HCT116 (cell line): ENCODE results near the gene BABAM2. TPM values are rescaled to one million over a fixed set of nuclear protein-coding genes. Genes with fewer than 3 reads are reported as not detected.

Experiments used
- ATAC-seq: fragments of 200-7000 bp; cut with Tn5 transposase; 2 replicates; pipeline ENCODE4 v1.9.1; 2020; ENCODE audit warnings: mild to moderate bottlenecking, moderate library complexity
- BruUV-seq: library from RNA; stranded (reverse); fragments of 400-500 nt; replicated peaks from 2 replicates; lab custom pipeline; 2021; lab: Mats Ljungman, UMichigan
- CTCF ChIA-PET: fragments of 300-600 bp; sonication (Branson Sonifier 250); formaldehyde crosslinking; loops from one replicate; lab custom pipeline; 2021; ENCODE audit warnings: antibody characterized with exemption; lab: Charles Lee
- POLR2A ChIA-PET: fragments of 300-600, 350-600 bp; sonication (Branson Sonifier 250); formaldehyde crosslinking; loops from one replicate; lab custom pipeline; 2021; ENCODE audit warnings: antibody characterized with exemption; lab: Charles Lee
- RAD21 ChIA-PET, 2 experiments: fragments of 300-600 bp; sonication (Branson Sonifier 250); formaldehyde crosslinking; loops; one replicate each; lab custom pipeline; 2023; ENCODE audit warnings: low total read pairs in 2 of 2; ENCODE audit not compliant: uncharacterized antibody in 2 of 2, unreplicated experiment in 2 of 2, low non-redundant PET in 1 of 2; lab: Charles Lee
- DNase-seq: peaks from one replicate; pipeline ENCODE4 v3.0.0-alpha.2; 2010; ENCODE audit warnings: low read depth, low spot score
- H2AFZ ChIP-seq: fragments of 200-600 bp; shearing (Covaris generic), sonication (generic); 2 replicates; pipeline ENCODE4 v1.6.1; 2017; ENCODE audit warnings: low read depth, mixed run types, mixed read lengths, antibody characterized with exemption, low read length; ENCODE audit not compliant: poor library complexity, severe bottlenecking
- H3K27ac ChIP-seq: 2 replicates; pipeline ENCODE4 v1.5.1; 2012; ENCODE audit warnings: low read depth, low read length
- H3K27me3 ChIP-seq: fragments of 200-600 bp; sonication (generic); 2 replicates; pipeline ENCODE4 v1.6.1; 2016; ENCODE audit warnings: mixed run types, low read length, mixed read lengths; ENCODE audit not compliant: insufficient read depth
- H3K36me3 ChIP-seq, 2 experiments: fragments of 200-500 bp in 1 of 2; fragments of 200-600 bp in 1 of 2; sonication (Bioruptor generic) in 1 of 2; sonication (generic) in 1 of 2; 2 replicates each; pipeline versions ENCODE4 v1.5.1 to v1.6.1; 2014 to 2016; ENCODE audit warnings: low read length in 2 of 2, inconsistent platforms in 1 of 2, mixed read lengths in 1 of 2, mixed run types in 1 of 2; ENCODE audit not compliant: insufficient read depth in 2 of 2, control insufficient read depth in 1 of 2
- H3K4me1 ChIP-seq, 2 experiments: fragments of 200-600 bp in 1 of 2; sonication (generic) in 1 of 2; 2 replicates each; pipeline versions ENCODE4 v1.5.1 to v1.6.1; 2012 to 2017; ENCODE audit warnings: low read length in 2 of 2, inconsistent platforms in 1 of 2, mild to moderate bottlenecking in 1 of 2, mixed read lengths in 1 of 2, mixed run types in 1 of 2, moderate library complexity in 1 of 2; ENCODE audit not compliant: insufficient read depth in 2 of 2, control insufficient read depth in 1 of 2
- H3K4me2 ChIP-seq: fragments of 200-600 bp; sonication (generic); 2 replicates; pipeline ENCODE4 v1.6.1; 2017; ENCODE audit warnings: mixed run types, low read length, mixed read lengths
- H3K4me3 ChIP-seq, 2 experiments: fragments of 200-600 bp in 1 of 2; sonication (generic) in 1 of 2; replicated peaks in 1 of 2; 2 replicates each; pipeline ENCODE4 v1.5.1; 2011 to 2016; ENCODE audit warnings: low read length in 2 of 2, control low read depth in 1 of 2, low read depth in 1 of 2, mild to moderate bottlenecking in 1 of 2, mixed read lengths in 1 of 2, mixed run types in 1 of 2
- H3K79me2 ChIP-seq: fragments of 200-600 bp; sonication (generic); 2 replicates; pipeline ENCODE4 v1.6.1; 2017; ENCODE audit warnings: mild to moderate bottlenecking, mixed run types, low read length, moderate library complexity, mixed read lengths; ENCODE audit not compliant: insufficient read depth
- H3K9ac ChIP-seq: fragments of 200-600 bp; sonication (generic); 2 replicates; pipeline ENCODE4 v1.6.1; 2016; ENCODE audit warnings: low read length, mixed read lengths
- H3K9me2 ChIP-seq: fragments of 200-600 bp; sonication (generic), shearing (Covaris generic); 2 replicates; pipeline ENCODE4 v1.6.1; 2017; ENCODE audit warnings: mixed run types, mild to moderate bottlenecking, moderate library complexity; ENCODE audit not compliant: insufficient read depth
- H3K9me3 ChIP-seq, 2 experiments: fragments of 200-500 bp in 1 of 2; fragments of 200-600 bp in 1 of 2; sonication (Bioruptor generic) in 1 of 2; sonication (generic) in 1 of 2; 2 replicates each; pipeline ENCODE4 v1.6.1; 2014 to 2017; ENCODE audit warnings: low read length in 2 of 2, mixed read lengths in 2 of 2, inconsistent platforms in 1 of 2, low read depth in 1 of 2, mild to moderate bottlenecking in 1 of 2, mixed run types in 1 of 2, moderate library complexity in 1 of 2; ENCODE audit not compliant: control insufficient read depth in 1 of 2, insufficient read depth in 1 of 2
- H4K20me1 ChIP-seq: fragments of 200-600 bp; sonication (generic), shearing (Covaris generic); 2 replicates; pipeline ENCODE4 v1.6.1; 2017; ENCODE audit warnings: mixed run types, mild to moderate bottlenecking, moderate library complexity; ENCODE audit not compliant: insufficient read depth
- ATF3 ChIP-seq: IDR thresholded peaks from 2 replicates; pipeline ENCODE4 v1.6.1; 2012
- CBX3 ChIP-seq: IDR thresholded peaks from 2 replicates; pipeline ENCODE4 v1.6.1; 2012; ENCODE audit warnings: low read depth
- CEBPB ChIP-seq: IDR thresholded peaks from 2 replicates; pipeline ENCODE4 v1.6.1; 2012; ENCODE audit warnings: low read depth
- ELF1 ChIP-seq: IDR thresholded peaks from 2 replicates; pipeline ENCODE4 v1.6.1; 2012; ENCODE audit warnings: low read depth, borderline replicate concordance
- EZH2phosphoT487 ChIP-seq: fragments of 200-600 bp; IDR thresholded peaks from 2 replicates; pipeline ENCODE4 v1.6.1; 2018; ENCODE audit warnings: antibody characterized with exemption, borderline replicate concordance
- FOSL1 ChIP-seq: IDR thresholded peaks from 2 replicates; pipeline ENCODE4 v1.6.1; 2012; ENCODE audit warnings: low read depth
- MAX ChIP-seq: IDR thresholded peaks from 2 replicates; pipeline ENCODE4 v1.6.1; 2012
- POLR2A ChIP-seq: IDR thresholded peaks from 2 replicates; pipeline ENCODE4 v1.7.0; 2011; ENCODE audit warnings: borderline replicate concordance; ENCODE audit not compliant: insufficient read depth, insufficient read length; ENCODE audit errors: extremely low read depth
- RAD21 ChIP-seq: IDR thresholded peaks from 2 replicates; pipeline ENCODE4 v1.6.1; 2012; ENCODE audit warnings: low read depth, mild to moderate bottlenecking
- REST ChIP-seq: IDR thresholded peaks from 2 replicates; pipeline ENCODE4 v1.6.1; 2012; ENCODE audit warnings: low read depth
- SIN3A ChIP-seq: IDR thresholded peaks from 2 replicates; pipeline ENCODE4 v1.6.1; 2012; ENCODE audit warnings: low read depth
- SP1 ChIP-seq: IDR thresholded peaks from 2 replicates; pipeline ENCODE4 v1.6.1; 2012; ENCODE audit warnings: low read depth
- SRF ChIP-seq: IDR thresholded peaks from 2 replicates; pipeline ENCODE4 v1.6.1; 2012; ENCODE audit warnings: low read depth
- YY1 ChIP-seq: IDR thresholded peaks from 2 replicates; pipeline ENCODE4 v1.6.1; 2011; ENCODE audit warnings: low read length, low read depth, moderate library complexity, mild to moderate bottlenecking; ENCODE audit not compliant: insufficient replicate concordance; ENCODE audit errors: extremely low read depth
- ZFX ChIP-seq: fragments of 450-650 bp; IDR thresholded peaks from 2 replicates; pipeline ENCODE4 v1.6.1; 2017
- ZNF274 ChIP-seq: fragments of 200-500 bp; sonication (Bioruptor generic); IDR thresholded peaks from 2 replicates; pipeline ENCODE4 v1.6.1; 2014; ENCODE audit warnings: mild to moderate bottlenecking, low read depth, low read length, inconsistent platforms
- intact Hi-C: fragments of 100-400 bp; cut with micrococcal nuclease; formaldehyde crosslinking; loops from 2 replicates; pipeline ENCODE4 v1.10.0; 2022
- total RNA-seq: library from RNA; stranded (reverse); gene quantifications from one replicate; pipeline ENCODE4 v1.2.1, GENCODE V29; 2021; ENCODE audit not compliant: unreplicated experiment

Gene BABAM2
- total RNA-seq, 1 experiment from 2014 or later, result 23.8 TPM

- H3K9me2 ChIP-seq, result no peaks in the 10 kb centered on the region
- H2AFZ ChIP-seq, result no peak overlapping the region
- ChIA-PET RAD21 (no interaction called here), POLR2A (no interaction called here), CTCF (no interaction called here)
- no peak overlapping the region for H3K27ac ChIP-seq
- no TSS peak for BruUV-seq
- H4K20me1 ChIP-seq, result 0 out of 2 replicates have a peak, but pooled peaks cover 5% of the 10 kb centered on the region
- TF ChIP-seq CBX3, result no peak
- TF ChIP-seq SP1, result no peak
- no peak for TF ChIP-seq ATF3
- no peak for TF ChIP-seq POLR2A
- no peak for TF ChIP-seq SIN3A
- peak; percentile 38; the same call in 1 of the 2 replicates for TF ChIP-seq SRF
- TF ChIP-seq REST, result no peak
- TF ChIP-seq RAD21, result no peak
- no peaks in the 10 kb centered on the region for H3K36me3 ChIP-seq
- H3K9ac ChIP-seq, result no peak overlapping the region
- H3K27me3 ChIP-seq, result no peaks in the 10 kb centered on the region
- H3K4me3 ChIP-seq, result no peak overlapping the region
- no peaks in the 10 kb centered on the region for H3K9me3 ChIP-seq
- no peaks in the 10 kb centered on the region for H3K79me2 ChIP-seq
- DNase-seq, result no peak
- H3K4me1 ChIP-seq, result no peaks in the 10 kb centered on the region
- intact Hi-C loops, result no loop called here
- no peak for ATAC-seq
- H3K4me2 ChIP-seq, result no peak overlapping the region
These were observed 190.4 kb downstream of the BABAM2 start for GRCh38 chr2:28080911-28081310.

GRCh38 chr2:28082131-28082530 lies 191.6 kb downstream of the BABAM2 start:
- no peak overlapping the region for H2AFZ ChIP-seq
- ChIA-PET CTCF (no interaction called here), RAD21 (no interaction called here), POLR2A (no interaction called here)
- H4K20me1 ChIP-seq, result 0 out of 2 replicates have a peak, but pooled peaks cover 5% of the 10 kb centered on the region
- DNase-seq (no peak), ATAC-seq (no peak)
- intact Hi-C loops, result no loop called here
- no peak overlapping the region for H3K9ac ChIP-seq
- H3K9me3 ChIP-seq, result no peaks in the 10 kb centered on the region
- H3K27ac ChIP-seq, result no peak overlapping the region
- H3K4me3 ChIP-seq, result no peak overlapping the region
- no TSS peak for BruUV-seq
- no peaks in the 10 kb centered on the region for H3K4me1 ChIP-seq
- H3K9me2 ChIP-seq, result no peaks in the 10 kb centered on the region
- no peak overlapping the region for H3K4me2 ChIP-seq
- no peaks in the 10 kb centered on the region for H3K36me3 ChIP-seq
- no peaks in the 10 kb centered on the region for H3K27me3 ChIP-seq
- H3K79me2 ChIP-seq, result no peaks in the 10 kb centered on the region
- TF ChIP-seq FOSL1 (no peak), MAX (no peak), CEBPB (no peak), SRF (no peak), EZH2phosphoT487 (no peak), REST (no peak), YY1 (no peak), ZNF274 (no peak), ELF1 (no peak), ZFX (no peak)
